ENCODE results near the gene DNAJC21.

GRCh38 chr5:34986965-34987364 is 57.6 kb downstream of the DNAJC21 start:
- no peak for TF ChIP-seq EZH2 (IDR thresholded peaks at IDR 0.05; ENCODE audit: borderline replicate concordance, low read depth, low read length)
- no peak for TF ChIP-seq SMAD3 (CRISPR knock-in tag; conservative IDR thresholded peaks at IDR 0.05)
- no peak for TF ChIP-seq POLR2A (conservative IDR thresholded peaks at IDR 0.05)
- no peak for TF ChIP-seq CTCF (IDR thresholded peaks at IDR 0.05 in 2 of 3, conservative IDR thresholded peaks at IDR 0.05 in 1 of 3; ENCODE audit: insufficient read depth in 2 of 3, low read depth in 1 of 3, low read length in 3 of 3)
- TF ChIP-seq MBD1 (CRISPR knock-in tag; IDR thresholded peaks at IDR 0.05): no peak
- no peak for TF ChIP-seq NR3C1 (CRISPR knock-in tag; IDR thresholded peaks at IDR 0.05)
- no peak for TF ChIP-seq CBX1 (IDR thresholded peaks at IDR 0.05; ENCODE audit: low read depth)
- no peak for TF ChIP-seq FOS (IDR thresholded peaks at IDR 0.05; ENCODE audit: extremely low read depth, insufficient read length)
- TF ChIP-seq TAF1 (IDR thresholded peaks at IDR 0.05; ENCODE audit: control insufficient read depth, extremely low read depth, insufficient read depth, low read length, severe bottlenecking): no peak
- no peak for TF ChIP-seq SPI1 (IDR thresholded peaks at IDR 0.05; ENCODE audit: borderline replicate concordance, low read depth, low read length)
- TF ChIP-seq HNRNPL (IDR thresholded peaks at IDR 0.05; ENCODE audit: low read depth, low read length): no peak
- TF ChIP-seq MAFK (IDR thresholded peaks at IDR 0.05; ENCODE audit: low read length): no peak
- no peak for TF ChIP-seq ZNF717 (CRISPR knock-in tag; IDR thresholded peaks at IDR 0.05)
